ENCODE results near the gene ADAM22. TPM values are rescaled to one million over a fixed set of nuclear protein-coding genes. Genes with fewer than 3 reads are reported as not detected.

The ADAM22 gene
- total RNA-seq, 1 donor from 2014 or later: 0.53 TPM

DNA sequence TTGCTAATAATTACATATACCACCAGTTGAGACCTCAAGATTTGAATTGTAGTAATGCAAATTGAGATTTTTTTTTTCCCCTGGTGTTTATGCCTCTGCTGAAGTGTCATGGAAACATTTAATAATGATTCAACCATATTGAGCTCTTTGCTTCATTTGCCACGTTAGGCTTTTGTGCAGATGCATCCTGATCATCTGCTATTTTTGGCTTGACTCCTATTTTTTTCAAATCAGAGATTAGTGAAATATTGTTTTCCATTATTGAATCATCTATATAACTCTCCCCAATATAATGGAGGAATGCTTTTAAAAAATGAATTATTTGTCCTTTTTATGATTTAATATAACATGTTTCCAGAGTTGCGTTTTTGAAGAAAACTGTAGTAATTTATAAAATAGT, 170.7 kb downstream of the ADAM22 start:
- ATAC-seq (no peak), DNase-seq (ENCODE audit: low spot score) (no peak)

- DNase-seq (ENCODE audit: low spot score) (no peak), ATAC-seq (no peak)
These were observed 171.2 kb downstream of the ADAM22 start for GRCh38 chr7:88105231-88105630.

GRCh38 chr7:88106434-88106833, 172.4 kb downstream of the ADAM22 start:
- no peak for DNase-seq (ENCODE audit: low spot score)
- ATAC-seq: no peak

DNA sequence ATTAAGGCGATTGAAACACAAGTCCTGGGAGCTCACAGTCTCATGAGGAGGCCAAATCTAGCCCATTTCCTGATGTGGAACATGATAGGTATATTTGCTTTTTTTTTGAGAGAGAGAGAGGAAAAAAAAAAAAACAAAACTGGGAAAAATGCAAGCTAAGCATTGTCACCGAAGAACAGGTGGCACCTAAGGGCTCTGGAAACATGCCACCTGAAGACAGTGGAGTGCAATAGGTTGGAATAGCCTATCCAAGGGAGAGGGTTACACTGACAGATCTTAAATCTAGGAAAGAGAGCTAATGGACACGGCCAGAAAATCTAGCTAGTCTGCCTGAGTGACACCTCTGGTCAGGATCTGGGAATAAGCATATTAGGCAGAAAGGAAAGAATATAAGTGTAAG, 175.6 kb downstream of the ADAM22 start:
- ATAC-seq (no peak), DNase-seq (ENCODE audit: low spot score) (no peak)

- ATAC-seq: peak; percentile 69
- DNase-seq (ENCODE audit: low spot score): no peak
These were observed 177.2 kb downstream of the ADAM22 start for GRCh38 chr7:88111140-88111743.

GRCh38 chr7:88111954-88112471, 178.0 kb downstream of the ADAM22 start:
- no peak for DNase-seq (ENCODE audit: low spot score)
- no peak for ATAC-seq

GRCh38 chr7:88115258-88115796, 181.3 kb downstream of the ADAM22 start:
- no peak for ATAC-seq
- DNase-seq (ENCODE audit: low spot score): no peak

GRCh38 chr7:88115816-88116215, 181.8 kb downstream of the ADAM22 start:
- DNase-seq (ENCODE audit: low spot score) (no peak), ATAC-seq (no peak)

DNA sequence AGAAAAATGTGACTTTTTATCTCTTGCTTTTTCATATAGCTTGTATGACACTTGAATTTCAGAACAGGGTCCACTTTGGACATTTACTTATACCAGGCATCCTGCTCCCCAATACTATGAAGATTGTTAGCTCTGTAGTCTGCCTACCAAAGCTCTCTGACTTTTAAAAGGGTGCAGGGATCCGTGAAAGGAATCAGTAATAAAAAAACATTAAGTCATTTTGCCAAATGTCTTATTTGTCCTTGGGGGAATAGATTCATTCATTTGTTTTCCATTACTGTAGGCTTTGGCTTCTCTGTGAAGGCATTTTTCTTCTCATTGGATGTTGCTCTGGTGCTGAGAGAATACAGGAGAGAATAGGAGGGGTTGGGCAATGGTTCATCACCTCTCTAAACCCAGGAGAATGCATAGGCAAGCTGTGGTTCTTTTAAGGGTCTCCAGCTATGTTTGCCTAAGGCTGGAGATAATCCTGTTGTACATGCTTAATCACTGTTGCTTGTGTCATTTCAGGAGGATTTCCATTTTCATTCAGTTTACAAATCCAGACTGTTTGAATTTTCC, 182.3 kb downstream of the ADAM22 start:
- no peak for DNase-seq (ENCODE audit: low spot score)
- no peak for ATAC-seq

DNA sequence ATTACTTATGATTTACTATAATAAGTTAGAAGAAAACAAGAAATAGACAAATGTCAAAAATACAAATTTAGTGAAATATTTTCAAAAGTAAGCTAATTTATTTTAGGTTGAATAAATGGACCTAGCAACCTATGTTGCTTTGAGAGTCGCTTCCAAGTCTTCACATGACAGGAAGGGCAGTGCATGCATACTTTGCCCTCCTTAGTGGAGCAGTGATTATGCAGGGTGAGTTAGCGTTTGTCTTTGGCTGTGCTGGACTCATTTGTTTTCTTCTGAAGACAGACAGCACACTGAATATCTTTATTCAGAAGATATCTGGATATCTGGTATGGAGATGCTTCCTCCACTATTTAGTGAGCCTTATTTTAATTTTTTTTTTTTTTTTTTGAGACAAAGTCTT, 183.3 kb downstream of the ADAM22 start:
- ATAC-seq: no peak
- DNase-seq (ENCODE audit: low spot score): no peak

GRCh38 chr7:88121335-88121734, 187.3 kb downstream of the ADAM22 start:
- ATAC-seq (no peak), DNase-seq (ENCODE audit: low spot score) (no peak)

GRCh38 chr7:88127637-88128290, 193.7 kb downstream of the ADAM22 start:
- DNase-seq (ENCODE audit: low spot score): no peak
- ATAC-seq: no peak

DNA sequence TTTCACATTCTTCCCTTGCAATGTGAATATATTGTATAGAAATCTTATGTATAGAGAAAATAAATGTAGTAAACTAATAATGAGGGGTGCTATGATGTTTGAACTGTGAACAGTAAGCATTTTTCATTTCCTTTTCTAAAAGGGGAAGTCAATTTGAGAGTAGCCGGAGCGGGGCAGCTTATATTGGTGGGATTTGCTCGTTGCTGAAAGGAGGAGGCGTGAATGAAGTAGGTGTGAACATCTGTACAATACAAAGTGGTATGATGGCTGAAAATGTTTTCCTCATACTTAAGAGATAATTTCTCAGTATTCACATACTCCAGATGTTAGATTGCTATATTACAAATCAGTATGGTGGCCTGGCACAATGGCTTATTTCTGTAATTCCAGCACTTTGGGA, 198.7 kb downstream of the ADAM22 start:
- ATAC-seq: no peak
- DNase-seq (ENCODE audit: low spot score): no peak

DNA sequence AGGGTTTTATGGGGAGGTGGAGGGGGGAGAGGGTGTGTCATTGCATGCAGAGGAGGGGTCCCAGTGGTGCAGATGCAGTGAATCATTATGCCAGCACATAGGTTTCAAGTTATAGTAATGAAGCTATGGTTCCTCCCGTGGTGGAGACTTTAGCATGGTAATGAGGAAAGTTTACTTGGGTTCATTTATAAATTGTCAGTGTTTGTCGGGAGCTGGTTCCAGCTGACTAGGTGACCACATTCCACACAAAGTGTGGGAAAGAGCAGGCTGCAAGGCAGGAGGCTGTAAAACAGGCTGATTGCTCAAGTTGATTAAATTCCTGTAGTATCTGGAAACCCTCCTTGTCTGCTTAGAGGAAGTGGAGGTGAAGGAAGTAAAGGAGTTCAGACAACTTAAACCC, 206.9 kb downstream of the ADAM22 start:
- DNase-seq (ENCODE audit: low spot score): no peak
- no peak for ATAC-seq

DNA sequence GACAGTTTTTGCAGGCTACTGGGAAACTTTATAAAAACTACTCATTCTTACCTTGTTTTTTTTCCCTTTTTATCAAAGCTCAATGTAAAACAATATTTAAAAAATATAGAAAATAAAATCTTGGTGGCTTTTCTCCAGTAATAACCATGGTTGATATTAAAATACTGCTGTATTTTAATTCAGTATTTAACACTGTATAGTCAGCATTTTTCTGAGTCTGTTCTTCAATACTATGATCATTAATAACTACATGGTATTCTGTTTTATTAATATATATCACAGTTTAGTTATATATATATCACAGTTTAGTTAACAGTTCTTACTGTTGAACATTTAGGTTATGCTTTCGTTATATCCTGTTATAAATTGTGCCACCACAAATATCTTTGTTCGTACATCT, 207.4 kb downstream of the ADAM22 start:
- DNase-seq (ENCODE audit: low spot score) (no peak), ATAC-seq (no peak)

- ATAC-seq (no peak), DNase-seq (ENCODE audit: low spot score) (no peak)
These were observed 207.9 kb downstream of the ADAM22 start for GRCh38 chr7:88141953-88142352.

DNA sequence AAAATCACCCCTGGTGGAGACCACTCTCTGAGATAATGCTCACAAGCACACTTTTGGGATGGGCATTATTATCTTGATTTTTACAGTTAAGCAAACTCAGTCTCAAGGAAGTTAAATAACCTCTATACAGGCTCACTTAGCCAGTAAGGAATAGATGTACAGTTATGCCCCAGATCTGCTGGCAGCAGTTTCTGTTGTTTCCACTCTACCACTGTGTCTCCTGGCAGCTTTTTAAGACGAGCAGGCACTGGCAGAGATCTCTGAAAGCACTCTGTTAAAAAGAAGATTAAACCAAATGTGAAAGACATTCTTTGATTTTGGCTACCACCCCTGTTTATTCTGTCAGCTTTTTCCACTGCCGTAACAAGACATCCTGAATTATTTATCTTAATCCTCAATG, 212.6 kb downstream of the ADAM22 start:
- ATAC-seq: no peak

GRCh38 chr7:88147341-88147740, 213.3 kb downstream of the ADAM22 start:
- no peak for DNase-seq (ENCODE audit: low spot score)
- ATAC-seq: no peak

More for the DNA sequence above, 212.6 kb downstream of the ADAM22 start:
- DNase-seq (ENCODE audit: low spot score): no peak

- ATAC-seq (no peak), DNase-seq (ENCODE audit: low spot score) (no peak)
These were observed 213.9 kb downstream of the ADAM22 start for GRCh38 chr7:88147949-88148348.

GRCh38 chr7:88150033-88150432, 216.0 kb downstream of the ADAM22 start:
- ATAC-seq (no peak), DNase-seq (ENCODE audit: low spot score) (no peak)

GRCh38 chr7:88151119-88151790, 217.2 kb downstream of the ADAM22 start:
- DNase-seq (ENCODE audit: low spot score) (no peak), ATAC-seq (no peak)

DNA sequence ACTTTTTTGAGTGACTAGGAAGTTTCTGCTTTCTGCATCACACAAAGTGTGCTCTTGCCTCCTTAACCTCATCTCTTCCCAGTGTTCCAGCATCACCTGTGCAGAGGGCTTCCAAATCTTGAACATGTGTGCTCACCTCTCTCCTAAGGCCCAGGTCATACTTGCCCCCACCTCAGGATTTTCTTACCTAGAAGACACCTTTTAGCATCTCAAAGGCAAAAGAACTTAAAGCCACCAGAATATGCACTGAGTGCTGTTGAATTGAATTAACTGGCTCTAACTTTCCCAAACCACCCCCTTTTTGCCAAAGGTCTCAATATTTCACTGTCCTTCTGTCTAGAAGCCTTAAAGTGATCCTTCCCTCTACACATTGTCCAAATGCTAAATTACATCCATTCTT, 219.3 kb downstream of the ADAM22 start:
- DNase-seq (ENCODE audit: low spot score) (no peak), ATAC-seq (no peak)
